Karpas-422 (cell line): Measurements from ENCODE around the gene FRMD6. TPM values are rescaled to one million over a fixed set of nuclear protein-coding genes. Genes with fewer than 3 reads are reported as not detected.

Experiments
- DNase-seq: peaks from one replicate; pipeline ENCODE4 v3.0.0-alpha.2; 2015
- H2AFZ ChIP-seq: fragments of 200-600 bp; sonication (generic); 2 replicates; pipeline ENCODE4 v1.6.1; 2014; ENCODE audit warnings: antibody characterized with exemption, low read length, mixed read lengths
- H3K27ac ChIP-seq: fragments of 200-600 bp; sonication (generic); 2 replicates; pipeline ENCODE4 v1.5.1; 2014; ENCODE audit warnings: mild to moderate bottlenecking, low read length, moderate library complexity
- H3K27me3 ChIP-seq: fragments of 200-600 bp; sonication (generic); 2 replicates; pipeline ENCODE4 v1.6.1; 2014; ENCODE audit warnings: low read length, mixed read lengths
- H3K36me3 ChIP-seq: fragments of 200-600 bp; sonication (generic); 2 replicates; pipeline ENCODE4 v1.6.1; 2014; ENCODE audit warnings: low read length, mixed read lengths; ENCODE audit not compliant: insufficient read depth
- H3K4me1 ChIP-seq: fragments of 200-600 bp; sonication (generic); 2 replicates; pipeline ENCODE4 v1.6.1; 2014; ENCODE audit warnings: mild to moderate bottlenecking, low read length, mixed read lengths
- H3K4me2 ChIP-seq: fragments of 200-600 bp; sonication (generic); 2 replicates; pipeline ENCODE4 v1.6.1; 2014; ENCODE audit warnings: low read length, low read depth, mild to moderate bottlenecking; ENCODE audit not compliant: poor library complexity, severe bottlenecking
- H3K4me3 ChIP-seq: fragments of 200-600 bp; sonication (generic); 2 replicates; pipeline ENCODE4 v1.5.1; 2014; ENCODE audit warnings: mild to moderate bottlenecking, antibody characterized with exemption, low read length, mixed read lengths
- H3K79me2 ChIP-seq: fragments of 200-600 bp; sonication (generic); 2 replicates; pipeline ENCODE4 v1.6.1; 2014; ENCODE audit warnings: mild to moderate bottlenecking, low read length, mixed read lengths
- H3K9ac ChIP-seq: fragments of 200-600 bp; sonication (generic); 2 replicates; pipeline ENCODE4 v1.6.0; 2014; ENCODE audit warnings: low read length
- H3K9me2 ChIP-seq: fragments of 200-600 bp; sonication (generic), shearing (Covaris generic); replicated peaks from 2 replicates; pipeline ENCODE4 v1.6.0; 2014; ENCODE audit warnings: mild to moderate bottlenecking, low read length, moderate library complexity; ENCODE audit not compliant: insufficient read depth
- H3K9me3 ChIP-seq: fragments of 300-700, 200-600 bp; sonication (generic); 2 replicates; pipeline ENCODE4 v1.6.1; 2014; ENCODE audit warnings: low read length, mixed read lengths
- H4K20me1 ChIP-seq: fragments of 200-600 bp; sonication (generic); 2 replicates; pipeline ENCODE4 v1.6.1; 2014; ENCODE audit warnings: mild to moderate bottlenecking, antibody characterized with exemption, low read length, low read depth; ENCODE audit not compliant: insufficient read depth
- total RNA-seq: library from RNA; depleted of rRNA; stranded (reverse); fragments of >200 nt; shearing (Covaris generic); gene quantifications from 2 replicates; pipeline ENCODE4 v1.2.3, GENCODE V29; 2014; ENCODE audit warnings: low replicate concordance

FRMD6 gene
- total RNA-seq, 1 experiment from 2014 or later = 0.37 TPM

DNA sequence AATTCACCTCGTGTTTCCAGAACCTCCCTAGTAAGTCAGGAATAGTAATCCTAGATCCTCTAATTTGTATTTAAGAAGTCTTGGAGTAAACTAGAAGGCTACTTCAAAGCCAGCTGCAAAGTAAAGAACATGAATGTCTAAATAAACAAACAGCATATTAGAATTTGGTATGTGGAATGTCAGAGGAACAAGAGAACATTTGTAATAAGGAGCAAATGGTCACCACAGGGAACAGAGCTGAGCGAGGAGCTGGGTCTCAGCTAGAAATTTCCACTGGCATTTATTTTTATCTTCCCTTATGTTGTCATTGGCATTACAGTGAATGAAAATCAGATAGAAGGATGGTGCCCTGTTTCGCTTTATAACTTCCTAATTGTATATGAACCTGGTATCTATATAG, 50.2 kb downstream of the FRMD6 start:
- no peaks in the 10 kb centered on the region for H3K9me3 ChIP-seq

DNA sequence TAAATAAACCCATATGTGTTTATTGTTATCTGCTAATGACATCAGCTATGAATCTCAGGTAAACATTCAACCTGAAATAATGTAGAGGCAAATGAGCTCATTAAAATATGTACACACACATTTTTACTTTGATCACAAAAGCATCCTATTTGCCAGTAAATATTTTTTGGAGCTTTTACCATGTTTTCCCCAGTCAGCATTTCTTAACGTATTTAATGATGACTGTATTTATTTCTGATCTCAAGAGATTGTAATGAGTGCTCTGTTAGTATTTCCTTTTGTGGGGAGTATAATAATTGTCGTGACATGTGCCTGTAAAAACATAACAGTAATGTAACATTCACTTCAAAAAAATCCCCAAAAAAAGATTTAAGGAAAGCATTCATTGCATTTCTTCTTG, 52.1 kb downstream of the FRMD6 start:
- Histone ChIP-seq H3K36me3 (no peaks in the 10 kb centered on the region), H3K4me1 (peaks cover 17% of the 10 kb centered on the region), H3K4me2 (peak overlapping the region; percentile 13), H3K9me3 (no peaks in the 10 kb centered on the region), H3K27ac (no peak overlapping the region), H2AFZ (no peak overlapping the region), H3K79me2 (no peaks in the 10 kb centered on the region), H3K9me2 (no peaks in the 10 kb centered on the region), H4K20me1 (no peaks in the 10 kb centered on the region), H3K27me3 (no peaks in the 10 kb centered on the region), H3K9ac (no peak overlapping the region), H3K4me3 (no peak overlapping the region)
- DNase-seq = no peak

More for the DNA sequence above, 50.2 kb downstream of the FRMD6 start:
- Histone ChIP-seq H3K79me2 (no peaks in the 10 kb centered on the region), H3K9me2 (no peaks in the 10 kb centered on the region), H3K27me3 (no peaks in the 10 kb centered on the region), H3K4me3 (no peak overlapping the region), H4K20me1 (no peaks in the 10 kb centered on the region), H3K4me2 (no peak overlapping the region), H3K9ac (no peak overlapping the region), H2AFZ (no peak overlapping the region), H3K27ac (no peak overlapping the region), H3K4me1 (peaks cover 17% of the 10 kb centered on the region), H3K36me3 (no peaks in the 10 kb centered on the region)
- DNase-seq = no peak

- Histone ChIP-seq H3K27me3 (no peaks in the 10 kb centered on the region), H3K9me3 (no peaks in the 10 kb centered on the region), H3K4me1 (peaks cover 17% of the 10 kb centered on the region), H3K27ac (no peak overlapping the region), H3K4me3 (no peak overlapping the region), H3K9ac (no peak overlapping the region), H3K79me2 (no peaks in the 10 kb centered on the region), H3K9me2 (no peaks in the 10 kb centered on the region), H3K36me3 (no peaks in the 10 kb centered on the region), H3K4me2 (peak overlapping the region; percentile 13), H2AFZ (no peak overlapping the region), H4K20me1 (no peaks in the 10 kb centered on the region)
- DNase-seq = no peak
Observed at GRCh38 chr14:51704545-51704944, 52.8 kb downstream of the FRMD6 start.

- H3K79me2 ChIP-seq = no peaks in the 10 kb centered on the region
- H3K27ac ChIP-seq = no peak overlapping the region
- no peaks in the 10 kb centered on the region for H4K20me1 ChIP-seq
- H3K9me2 ChIP-seq = no peaks in the 10 kb centered on the region
- no peak overlapping the region for H3K4me2 ChIP-seq
- H3K27me3 ChIP-seq = no peaks in the 10 kb centered on the region
- H3K9ac ChIP-seq = no peak overlapping the region
- H3K4me1 ChIP-seq = peaks cover 17% of the 10 kb centered on the region
- H3K9me3 ChIP-seq = no peaks in the 10 kb centered on the region
- H3K36me3 ChIP-seq = no peaks in the 10 kb centered on the region
- no peak overlapping the region for H3K4me3 ChIP-seq
- H2AFZ ChIP-seq = no peak overlapping the region
- DNase-seq = no peak
Observed at GRCh38 chr14:51707327-51707726, 55.6 kb downstream of the FRMD6 start.

DNA sequence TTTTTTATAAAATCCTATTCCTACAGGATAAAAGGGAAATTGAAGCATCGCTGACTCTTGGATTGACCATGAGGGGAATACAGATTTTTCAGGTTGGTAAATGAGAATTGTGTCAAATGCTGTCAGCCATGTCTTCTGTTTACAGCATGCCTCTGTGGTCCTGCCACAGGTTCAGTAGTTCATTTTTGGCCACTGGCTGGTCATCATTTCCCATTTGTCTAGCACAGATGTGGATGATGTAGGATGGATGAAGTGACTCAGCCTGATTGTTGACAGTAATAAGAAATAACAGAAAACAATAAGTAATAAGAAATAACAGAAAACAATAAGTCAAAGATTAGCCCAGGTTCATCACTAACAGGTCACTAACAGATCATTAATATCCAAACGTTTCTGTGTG, 59.8 kb downstream of the FRMD6 start:
- no peaks in the 10 kb centered on the region for H3K9me3 ChIP-seq
- H3K36me3 ChIP-seq = no peaks in the 10 kb centered on the region
- no peaks in the 10 kb centered on the region for H3K27me3 ChIP-seq
- no peaks in the 10 kb centered on the region for H4K20me1 ChIP-seq
- H3K27ac ChIP-seq = no peak overlapping the region
- H3K4me1 ChIP-seq = no peaks in the 10 kb centered on the region
- H3K4me2 ChIP-seq = no peak overlapping the region
- H3K9me2 ChIP-seq = no peaks in the 10 kb centered on the region
- no peak overlapping the region for H2AFZ ChIP-seq
- H3K4me3 ChIP-seq = no peak overlapping the region
- no peak overlapping the region for H3K9ac ChIP-seq
- no peaks in the 10 kb centered on the region for H3K79me2 ChIP-seq
- no peak for DNase-seq

DNA sequence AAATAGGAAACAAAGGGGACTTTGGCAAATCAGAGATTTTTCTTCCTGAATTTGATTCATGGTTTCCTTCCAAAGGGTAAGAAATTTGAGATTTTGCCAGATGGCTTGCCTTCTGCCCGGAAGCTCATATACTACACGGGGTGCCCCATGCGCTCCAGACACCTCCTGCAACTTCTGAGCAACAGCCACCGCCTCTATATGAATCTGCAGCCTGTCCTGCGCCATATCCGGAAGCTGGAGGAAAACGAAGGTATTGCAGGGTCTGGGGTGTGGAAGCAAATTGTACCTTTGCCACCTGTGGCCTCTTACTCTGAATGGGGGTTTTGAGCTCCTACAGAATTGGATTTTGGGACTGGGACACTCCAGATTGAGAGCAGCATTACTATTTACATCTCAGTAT, 63.5 kb downstream of the FRMD6 start:
- no peak overlapping the region for H3K4me3 ChIP-seq
- DNase-seq = no peak
- no peaks in the 10 kb centered on the region for H3K4me1 ChIP-seq
- H3K27ac ChIP-seq = no peak overlapping the region
- no peaks in the 10 kb centered on the region for H3K27me3 ChIP-seq
- no peaks in the 10 kb centered on the region for H4K20me1 ChIP-seq
- no peaks in the 10 kb centered on the region for H3K36me3 ChIP-seq
- no peak overlapping the region for H2AFZ ChIP-seq
- no peak overlapping the region for H3K9ac ChIP-seq
- no peak overlapping the region for H3K4me2 ChIP-seq
- H3K9me2 ChIP-seq = no peaks in the 10 kb centered on the region
- no peaks in the 10 kb centered on the region for H3K79me2 ChIP-seq
- no peaks in the 10 kb centered on the region for H3K9me3 ChIP-seq

GRCh38 chr14:51715742-51716141, 64.0 kb downstream of the FRMD6 start:
- Histone ChIP-seq H3K79me2 (no peaks in the 10 kb centered on the region), H3K4me3 (no peak overlapping the region), H3K9ac (no peak overlapping the region), H3K27me3 (no peaks in the 10 kb centered on the region), H3K9me3 (no peaks in the 10 kb centered on the region), H3K4me1 (no peaks in the 10 kb centered on the region), H3K27ac (no peak overlapping the region), H2AFZ (no peak overlapping the region), H4K20me1 (no peaks in the 10 kb centered on the region), H3K36me3 (no peaks in the 10 kb centered on the region), H3K9me2 (no peaks in the 10 kb centered on the region), H3K4me2 (no peak overlapping the region)
- no peak for DNase-seq

GRCh38 chr14:51716610-51717009, 64.9 kb downstream of the FRMD6 start:
- Histone ChIP-seq H3K4me1 (no peaks in the 10 kb centered on the region), H4K20me1 (no peaks in the 10 kb centered on the region), H3K9me2 (no peaks in the 10 kb centered on the region), H3K36me3 (no peaks in the 10 kb centered on the region), H3K9ac (no peak overlapping the region), H3K9me3 (no peaks in the 10 kb centered on the region), H3K4me2 (no peak overlapping the region), H3K27me3 (no peaks in the 10 kb centered on the region), H3K79me2 (no peaks in the 10 kb centered on the region), H3K4me3 (no peak overlapping the region), H2AFZ (no peak overlapping the region), H3K27ac (no peak overlapping the region)
- DNase-seq = no peak

GRCh38 chr14:51717766-51718165, 66.1 kb downstream of the FRMD6 start:
- Histone ChIP-seq H3K4me2 (no peak overlapping the region), H4K20me1 (no peaks in the 10 kb centered on the region), H3K9ac (no peak overlapping the region), H3K36me3 (no peaks in the 10 kb centered on the region), H3K27ac (no peak overlapping the region), H3K4me1 (no peaks in the 10 kb centered on the region), H3K27me3 (no peaks in the 10 kb centered on the region), H3K79me2 (no peaks in the 10 kb centered on the region), H2AFZ (no peak overlapping the region), H3K4me3 (no peak overlapping the region), H3K9me3 (no peaks in the 10 kb centered on the region), H3K9me2 (no peaks in the 10 kb centered on the region)
- no peak for DNase-seq
